ENCODE results near the gene MAFG.

Gene MAFG

DNA sequence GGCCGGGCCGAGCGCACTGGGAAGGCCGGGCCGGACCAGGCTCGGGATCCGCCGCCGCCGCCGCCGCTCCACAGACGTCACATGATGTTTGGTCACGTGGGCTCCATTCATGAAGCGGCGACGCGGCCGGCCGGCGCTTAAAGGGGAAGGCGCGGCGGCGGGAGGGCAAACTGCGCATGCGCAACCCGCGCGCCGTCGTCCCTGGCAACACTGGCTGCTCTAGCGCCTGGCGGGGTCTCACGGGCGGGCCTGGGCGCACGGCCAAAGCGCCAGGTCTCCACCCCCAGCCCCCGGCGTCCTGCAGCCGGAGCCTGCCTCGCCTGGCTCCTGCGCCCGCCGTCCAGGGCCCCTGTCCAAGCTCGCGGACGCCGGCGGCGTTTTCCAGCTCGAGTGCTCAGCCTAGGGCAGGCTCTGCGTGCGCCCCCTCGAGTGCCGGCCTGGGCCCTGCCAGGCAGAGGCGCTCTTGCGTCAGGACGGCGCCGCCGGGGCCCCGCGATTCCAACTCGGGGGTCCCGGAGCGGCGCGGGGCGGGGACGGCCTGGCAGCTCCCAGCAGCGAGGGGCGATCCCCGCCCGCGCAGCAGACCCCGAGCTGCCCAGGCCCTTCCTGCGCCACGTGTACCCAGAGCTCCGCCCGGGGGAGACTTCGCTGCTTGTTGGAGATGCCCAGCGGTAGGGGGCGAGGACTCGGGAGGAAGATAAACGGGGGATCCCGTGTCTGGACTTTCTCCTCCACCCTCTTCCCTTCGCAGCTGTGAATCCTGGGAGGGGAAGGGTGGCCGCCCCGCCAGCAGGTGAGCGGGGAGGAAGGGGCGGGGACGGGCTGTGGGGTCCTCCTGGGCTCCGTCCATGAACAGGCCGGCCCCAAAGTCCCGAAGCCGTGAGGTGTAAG, at the start of gene MAFG:
MAFG (minus strand) TSS at position 83 of the 891 bp plus-strand sequence. CDS start 4,550 bp downstream, outside the sequence.
- peak; percentile 89 for DNase-seq

DNA sequence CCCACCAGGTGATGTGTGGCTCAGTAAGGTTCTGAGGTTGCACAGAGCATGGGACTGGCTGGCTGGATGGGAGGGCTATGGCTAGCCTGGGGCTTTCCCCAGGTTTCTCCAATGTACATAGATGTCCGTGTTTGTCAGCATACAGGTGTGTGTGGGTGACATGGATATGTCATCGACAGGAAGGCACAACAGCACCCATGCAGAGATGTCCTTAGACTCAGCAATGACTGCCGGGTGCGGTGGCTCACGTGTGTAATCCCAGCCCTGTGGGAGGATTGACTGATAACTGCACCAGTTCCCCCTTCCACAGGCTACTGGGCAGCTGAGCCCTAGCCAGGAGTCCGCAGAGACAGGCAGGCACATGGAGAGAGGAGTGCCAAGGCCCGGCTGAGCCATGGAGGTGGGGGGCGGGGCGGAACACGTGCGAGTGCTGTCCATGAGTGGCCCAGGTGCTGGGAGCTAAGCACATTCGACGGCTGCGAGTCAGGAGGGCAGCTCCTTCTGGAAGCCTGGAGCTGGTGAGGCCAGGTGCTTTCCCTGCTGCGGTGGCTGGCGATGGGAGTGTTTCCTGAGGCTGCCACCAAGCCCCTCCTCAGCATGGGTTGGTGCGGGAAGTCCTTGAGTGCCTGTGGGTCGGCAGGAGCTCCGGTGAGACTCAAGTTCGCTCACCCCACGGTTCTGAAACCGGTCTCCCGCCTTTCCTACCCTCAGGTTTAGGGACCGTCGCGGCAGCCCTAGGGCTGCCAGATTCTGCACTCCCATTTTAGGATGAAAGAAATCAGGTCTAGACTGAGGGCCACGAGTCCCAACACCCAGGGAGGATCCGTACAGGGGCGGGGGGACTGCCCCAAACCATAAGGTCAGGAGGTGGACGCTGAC, 49.0 kb upstream of the MAFG start:
- no peak for DNase-seq

DNA sequence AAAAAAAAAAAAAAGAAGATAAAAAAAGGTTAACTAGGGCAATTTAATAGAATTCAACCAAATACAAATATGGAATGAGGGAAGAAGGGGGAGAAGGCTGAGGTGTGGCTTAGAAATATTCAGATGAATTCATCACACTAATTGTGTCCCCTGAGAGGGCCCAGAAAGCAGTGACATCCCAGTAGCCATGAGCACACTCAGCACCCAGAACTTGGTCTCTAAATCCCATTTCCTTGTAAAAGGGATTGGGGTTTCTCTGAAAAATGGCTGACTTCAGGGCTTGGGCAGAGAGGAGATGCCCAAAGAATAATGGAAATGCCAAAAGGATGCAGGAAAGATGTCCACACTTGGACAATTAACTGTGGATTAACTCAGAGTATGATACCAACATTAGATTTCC, 45.9 kb upstream of the MAFG start:
- no peak for DNase-seq

DNA sequence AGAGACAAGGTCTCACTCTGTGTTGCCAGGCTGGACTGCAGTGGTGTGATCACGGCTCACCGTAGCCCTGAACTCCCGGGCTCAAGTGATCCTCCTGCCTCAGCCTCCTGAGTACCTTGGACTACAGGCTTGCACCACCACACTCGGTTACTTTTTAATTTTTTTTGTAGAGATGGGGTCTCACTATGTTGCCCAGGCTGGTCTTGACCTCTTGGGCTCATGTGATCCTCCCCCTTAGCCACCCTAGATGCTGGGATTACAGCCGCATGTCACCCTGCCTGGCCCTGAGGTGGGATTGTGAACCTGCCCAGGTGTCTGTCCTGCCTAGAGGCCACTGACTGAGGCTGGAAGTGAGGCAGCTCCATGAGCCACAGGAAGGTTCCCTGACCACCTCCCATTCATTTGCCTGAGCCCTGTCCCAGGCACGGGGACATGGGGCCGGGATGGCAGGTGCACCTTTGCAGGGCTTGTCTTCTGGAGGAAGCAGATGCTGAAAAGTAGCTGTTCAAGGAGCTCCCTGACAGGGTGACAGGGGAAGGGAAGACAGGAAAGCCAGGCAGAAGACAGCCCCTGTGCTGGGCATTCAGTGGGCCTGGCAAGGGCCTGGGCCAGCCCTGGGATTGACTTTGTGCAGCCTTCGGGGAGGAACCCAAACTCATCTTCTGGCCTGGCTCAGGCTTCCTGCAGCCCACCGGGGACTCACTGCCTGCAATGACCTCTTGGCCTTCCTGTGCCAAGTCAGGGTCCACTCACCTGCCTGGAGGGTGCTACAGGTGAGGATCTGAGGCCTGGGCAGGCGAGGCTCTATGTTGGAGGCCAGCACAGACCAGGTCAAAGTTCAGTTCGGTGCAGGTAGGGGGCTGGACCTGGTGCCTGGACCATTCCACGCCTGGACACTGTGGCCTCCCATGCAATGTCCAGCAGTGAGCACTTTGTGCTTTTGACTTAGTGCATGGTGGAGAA, 41.6 kb upstream of the MAFG start:
- DNase-seq: no peak

DNA sequence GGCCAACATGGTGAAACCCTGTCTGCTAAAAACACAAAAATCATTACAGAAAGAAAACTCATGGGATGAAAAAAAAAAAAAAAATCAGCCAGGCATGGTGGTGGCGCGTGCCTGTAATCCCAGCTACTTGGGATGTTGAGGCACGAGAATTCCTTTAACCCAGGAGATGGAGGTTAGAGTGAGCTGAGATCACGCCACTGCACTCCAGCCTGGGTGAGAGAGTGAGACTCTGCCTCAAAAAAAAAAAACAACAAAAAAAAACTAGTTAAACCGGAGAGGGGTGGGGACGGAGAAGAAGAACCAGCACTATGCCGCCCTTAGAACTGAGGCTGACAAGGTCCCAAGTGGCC, 40.8 kb upstream of the MAFG start:
- no peak for DNase-seq

DNA sequence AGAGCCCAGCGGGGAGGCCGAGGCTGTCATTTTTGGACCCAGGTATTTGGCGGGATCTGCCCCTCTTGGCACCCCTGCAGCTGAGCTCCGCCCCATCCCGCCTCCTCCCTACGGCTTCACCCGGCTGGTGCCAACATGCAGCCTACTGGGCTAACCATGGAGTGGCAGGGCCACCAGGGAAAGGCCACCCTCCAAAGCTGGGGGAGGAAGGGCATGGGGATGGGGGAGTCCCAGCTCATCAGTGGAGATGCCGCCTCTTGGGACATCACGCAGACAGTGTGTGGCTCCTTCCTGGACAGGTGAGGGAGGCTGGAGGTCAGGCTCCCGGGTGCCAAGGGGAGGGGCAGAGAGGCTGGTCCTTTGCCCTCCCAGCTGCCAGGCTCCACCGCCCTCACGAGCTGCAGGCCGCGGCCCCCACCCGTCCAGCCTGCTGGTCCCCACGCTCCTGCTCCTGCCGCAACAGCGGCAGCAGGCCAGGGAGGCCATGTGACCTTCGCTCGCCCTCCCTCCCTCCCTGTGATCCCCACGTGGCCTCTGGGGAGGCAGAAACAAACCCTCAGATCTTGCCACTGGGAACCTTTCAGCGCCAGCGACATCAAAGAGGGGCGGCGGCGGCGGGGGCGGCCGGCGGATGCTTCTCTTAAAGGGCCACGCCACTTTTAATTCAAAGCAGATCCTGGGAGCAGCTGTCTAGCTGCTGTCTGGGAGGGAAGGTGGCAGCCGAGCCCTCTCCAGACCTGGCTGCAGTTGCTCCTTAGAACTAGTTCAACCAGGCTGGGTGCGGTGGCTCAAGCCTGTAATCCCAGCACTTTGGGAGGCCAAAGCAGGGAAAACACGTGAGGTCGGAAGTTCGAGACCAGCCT, 40.2 kb upstream of the MAFG start:
- peak; percentile 86 for DNase-seq

DNA sequence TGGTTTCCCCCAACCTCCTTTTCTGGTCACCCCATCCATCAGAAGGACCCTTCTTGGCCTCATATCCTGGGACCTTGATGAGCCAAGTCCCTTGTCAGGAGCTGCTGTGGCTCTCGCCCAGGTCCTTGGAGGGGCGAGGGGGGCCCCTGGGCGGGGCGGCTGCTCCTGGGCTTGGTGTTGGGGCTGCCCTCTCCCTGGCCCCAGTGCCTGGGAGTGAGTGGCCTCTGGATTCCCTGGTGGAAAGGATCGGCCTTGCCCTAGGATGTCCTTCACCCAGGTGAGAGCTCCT, 39.7 kb upstream of the MAFG start:
- no peak for DNase-seq

DNA sequence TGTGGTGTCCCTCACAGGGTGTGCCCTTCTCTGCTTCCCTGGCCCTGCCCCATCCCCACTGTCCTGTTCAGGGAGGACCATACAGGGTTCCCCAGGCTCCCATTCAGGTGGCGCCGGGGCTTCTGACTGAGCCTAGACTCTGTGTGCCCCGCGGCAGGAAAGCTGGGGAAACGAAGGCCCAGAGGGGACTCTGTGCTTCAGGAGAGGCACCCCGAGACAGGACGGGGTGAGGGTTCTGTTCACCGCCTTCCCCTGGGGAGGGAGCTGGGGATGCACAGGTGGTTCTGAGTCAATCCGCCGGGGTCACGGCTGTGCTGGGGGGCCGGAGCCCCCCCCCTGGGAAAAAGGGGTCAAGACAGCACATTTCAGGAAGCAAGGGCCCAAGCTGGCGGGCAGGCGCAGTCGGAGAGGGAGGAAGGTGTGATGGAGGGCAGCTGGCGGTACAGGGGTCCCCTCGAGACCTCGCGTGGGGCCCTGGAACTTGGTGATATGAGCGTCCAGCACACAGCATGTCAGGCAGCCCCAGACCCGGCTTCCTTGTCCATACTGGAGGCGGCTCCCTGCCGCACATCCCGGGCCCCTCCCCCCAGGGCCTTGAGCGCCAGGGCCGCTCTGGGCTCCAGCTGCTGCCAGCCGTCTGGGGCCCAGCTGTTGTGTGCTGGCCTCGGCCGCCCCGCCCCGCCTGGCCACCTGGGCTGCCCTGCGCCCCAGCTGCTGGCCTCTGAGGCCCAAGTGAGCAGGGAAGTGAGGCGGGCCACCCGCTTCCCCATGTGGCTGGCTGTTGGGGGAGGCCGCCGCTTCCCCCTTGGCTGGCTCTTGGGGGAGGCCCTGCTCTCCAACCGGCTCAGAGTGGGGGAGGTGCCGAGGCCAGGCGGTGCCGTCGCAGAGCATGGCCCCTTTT, 39.1 kb upstream of the MAFG start:
- DNase-seq: peak; percentile 86

DNA sequence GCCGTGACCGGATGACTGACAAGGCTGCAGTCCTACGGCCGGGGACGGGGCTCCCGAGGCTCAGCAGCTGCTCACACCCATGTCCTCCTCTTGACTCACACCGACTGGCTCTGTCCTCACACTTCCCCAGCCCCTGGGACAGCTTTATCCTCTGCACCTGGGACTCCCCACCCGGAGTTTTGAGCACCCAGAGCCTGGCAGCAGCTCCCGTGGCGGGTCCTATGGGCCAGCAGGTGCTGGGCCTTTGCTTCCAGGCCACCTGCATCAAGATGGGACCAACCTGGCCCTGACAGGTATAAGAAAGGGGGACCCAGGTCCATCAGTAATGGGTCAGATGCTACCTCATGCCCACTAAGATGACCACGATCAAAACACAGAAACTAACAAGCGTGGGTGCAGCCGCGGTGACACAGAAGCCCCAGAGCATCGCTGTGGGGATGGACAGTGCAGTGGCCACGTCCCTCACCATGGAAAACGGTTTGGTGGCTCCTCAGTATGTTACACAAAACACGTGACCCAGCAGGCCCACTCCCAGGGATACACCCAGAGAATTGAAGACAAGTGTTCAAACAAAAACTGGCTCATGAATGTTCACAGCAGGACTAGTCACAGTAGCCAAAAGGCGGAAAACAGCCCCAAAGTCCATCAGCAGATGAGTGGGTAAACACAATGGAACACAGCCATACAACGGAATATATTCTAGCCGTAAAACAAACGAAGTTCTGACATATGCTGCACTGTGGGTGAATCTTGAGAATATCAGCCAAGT, 36.7 kb upstream of the MAFG start:
- no peak for DNase-seq

DNA sequence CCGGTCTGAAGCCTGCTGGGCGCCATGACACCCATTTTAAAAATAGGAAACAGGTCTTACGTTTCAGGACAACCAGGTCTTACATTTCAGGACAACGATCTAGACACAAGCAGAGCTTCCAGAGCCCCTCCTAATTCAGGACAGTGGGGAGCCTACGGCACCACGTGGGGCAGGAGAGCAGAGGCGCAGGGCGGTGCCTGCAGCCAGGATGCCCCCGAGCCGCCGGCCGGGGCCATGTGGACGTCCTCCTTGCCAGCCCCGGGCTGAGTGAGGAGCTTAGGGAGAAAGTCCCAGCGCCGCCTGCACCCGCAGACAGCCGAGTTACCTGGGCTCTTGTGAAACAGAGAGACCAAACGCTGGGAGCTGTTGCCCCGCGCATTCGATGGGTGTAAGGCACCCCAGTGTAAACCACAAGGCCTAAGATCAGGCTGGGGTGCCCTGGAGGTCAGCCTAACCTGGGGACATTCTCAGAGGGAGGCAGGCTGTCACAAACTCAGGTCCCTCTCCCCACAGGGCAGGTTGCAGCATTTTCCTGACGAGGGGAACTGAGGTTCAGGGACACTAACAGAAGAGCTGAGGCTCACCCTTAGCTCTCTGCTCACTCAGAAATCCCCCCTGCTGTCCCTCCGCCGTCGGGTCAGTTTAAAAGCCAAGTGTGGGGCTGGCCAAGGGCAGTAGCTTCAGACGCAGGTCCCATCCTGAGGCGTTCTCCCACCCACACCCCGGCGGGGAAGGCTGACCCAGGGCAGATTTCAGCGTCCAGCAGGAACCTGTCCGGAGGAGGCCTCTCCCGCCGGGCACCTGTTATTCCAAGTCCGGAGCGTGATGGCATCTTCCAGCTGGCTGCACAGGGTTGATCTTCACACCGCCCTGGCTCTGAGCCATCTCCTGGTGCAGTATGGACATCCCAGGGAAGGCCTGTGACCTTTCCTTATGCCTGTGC, 35.2 kb upstream of the MAFG start:
- no peak for DNase-seq

DNA sequence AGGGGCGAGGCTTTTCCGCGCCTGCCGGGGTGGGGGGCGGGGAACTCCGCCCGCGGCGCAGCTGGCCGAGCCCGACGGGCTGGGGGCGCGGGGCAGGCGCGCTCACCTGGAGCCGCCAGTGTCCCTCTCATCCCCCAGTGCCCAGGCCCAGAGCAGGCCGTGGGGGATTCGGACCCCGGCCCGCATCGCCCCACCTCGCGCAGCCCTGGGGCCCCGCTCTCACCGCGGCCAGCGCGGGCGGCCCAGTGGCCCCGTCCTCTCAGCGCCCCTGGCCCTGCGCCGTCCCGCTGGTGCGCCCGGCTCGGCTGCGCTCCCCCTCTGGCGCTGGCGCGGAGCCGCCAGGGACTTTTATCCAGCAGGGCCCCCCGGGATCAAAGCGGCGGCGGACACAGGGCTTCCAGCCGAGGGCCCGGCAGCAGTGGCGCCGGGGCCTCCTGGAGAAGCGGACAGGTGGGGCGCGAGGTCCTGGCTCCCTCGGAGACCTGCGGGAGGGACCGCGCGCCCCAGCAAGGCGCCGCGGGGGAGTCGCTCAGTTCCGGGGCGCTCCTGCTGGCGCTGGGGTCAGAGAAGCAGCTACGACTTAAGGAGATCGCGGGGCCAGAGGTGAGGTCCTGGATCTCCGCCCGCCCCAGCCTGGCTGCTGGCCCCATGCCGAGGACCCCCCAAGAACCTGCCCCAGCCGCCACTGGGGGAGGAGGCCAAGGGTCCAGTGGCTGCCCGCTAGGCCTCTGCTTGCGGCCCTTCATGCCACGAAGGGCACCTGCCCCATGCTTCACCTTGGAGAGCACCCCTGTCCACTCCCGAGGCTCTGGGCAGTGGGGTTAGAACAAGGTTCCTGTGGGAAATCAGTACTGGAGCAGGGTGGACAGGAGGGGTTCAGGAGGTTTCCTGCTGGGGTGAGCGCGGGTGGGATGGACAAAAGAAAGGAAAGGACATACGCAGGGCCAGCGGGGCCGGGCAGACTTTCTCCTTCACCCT, 34.3 kb upstream of the MAFG start:
- DNase-seq: no peak

DNA sequence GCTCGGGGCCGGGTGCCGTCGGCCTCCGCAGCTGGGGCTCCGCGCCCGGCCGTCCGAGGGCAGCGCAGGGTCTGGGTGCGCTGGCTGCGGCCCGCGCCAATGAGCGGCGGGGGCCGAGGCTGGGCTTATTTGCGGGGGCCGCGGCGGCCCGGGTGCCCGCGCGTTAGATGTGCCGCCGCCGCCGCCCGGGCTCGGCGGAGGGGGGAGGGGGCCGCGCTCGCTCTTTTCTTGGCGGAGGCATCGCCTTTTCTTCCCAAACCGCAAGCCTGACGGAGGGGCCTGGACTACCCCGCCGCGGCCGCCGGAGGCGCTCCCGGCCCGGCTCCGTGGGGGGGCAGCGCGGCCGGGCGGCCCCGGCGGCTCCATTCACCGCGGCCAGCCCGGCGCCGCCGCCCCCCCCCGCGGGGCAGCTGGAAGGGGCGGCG, 33.6 kb upstream of the MAFG start, which contains the start of gene NOTUM:
NOTUM (minus strand) TSS at position 101 of the 425 bp plus-strand sequence. CDS start 278 bp downstream, outside the sequence.
- peak; percentile 31 for DNase-seq

DNA sequence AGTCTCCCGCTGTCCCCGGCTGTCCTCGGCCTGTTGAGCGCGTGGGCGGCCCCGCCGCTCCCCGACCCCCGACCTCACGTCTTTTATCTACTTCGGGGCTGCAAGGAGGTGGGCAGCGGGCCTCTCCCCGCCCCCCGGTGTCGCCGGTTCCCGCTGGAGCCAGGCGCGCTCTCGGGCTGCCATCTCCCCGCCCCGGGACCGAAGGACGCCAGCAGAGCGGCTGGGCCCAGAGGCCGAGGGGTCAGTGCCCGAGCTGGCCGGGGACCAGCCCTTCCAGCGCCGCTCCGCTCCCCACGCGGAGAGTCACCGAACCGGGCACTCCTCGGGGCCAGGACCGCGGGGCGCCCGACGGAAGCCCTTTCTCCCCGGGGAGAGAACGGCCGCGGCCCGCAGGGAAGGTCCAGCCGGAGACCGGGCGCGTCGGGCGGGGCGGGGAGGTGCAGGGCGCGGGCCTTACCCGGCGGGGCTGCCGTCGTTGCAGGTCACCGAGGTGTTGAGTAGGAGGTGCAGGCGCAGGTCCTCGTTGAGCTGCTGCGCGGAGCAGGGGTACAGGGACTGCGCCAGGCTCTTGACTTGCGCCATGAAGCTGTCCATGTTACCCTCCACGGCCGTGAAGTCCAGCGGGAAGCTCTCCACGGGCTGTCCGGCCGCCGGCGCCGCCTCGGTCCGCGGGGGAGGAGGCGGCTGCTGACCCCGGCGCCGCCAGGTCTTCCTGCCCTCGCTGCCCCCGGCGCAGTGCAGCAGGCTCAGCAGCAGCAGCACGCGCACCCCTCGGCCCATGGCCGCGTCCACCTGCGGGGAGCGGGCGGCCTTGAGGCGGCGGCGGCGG, 32.8 kb upstream of the MAFG start:
- no peak for DNase-seq

DNA sequence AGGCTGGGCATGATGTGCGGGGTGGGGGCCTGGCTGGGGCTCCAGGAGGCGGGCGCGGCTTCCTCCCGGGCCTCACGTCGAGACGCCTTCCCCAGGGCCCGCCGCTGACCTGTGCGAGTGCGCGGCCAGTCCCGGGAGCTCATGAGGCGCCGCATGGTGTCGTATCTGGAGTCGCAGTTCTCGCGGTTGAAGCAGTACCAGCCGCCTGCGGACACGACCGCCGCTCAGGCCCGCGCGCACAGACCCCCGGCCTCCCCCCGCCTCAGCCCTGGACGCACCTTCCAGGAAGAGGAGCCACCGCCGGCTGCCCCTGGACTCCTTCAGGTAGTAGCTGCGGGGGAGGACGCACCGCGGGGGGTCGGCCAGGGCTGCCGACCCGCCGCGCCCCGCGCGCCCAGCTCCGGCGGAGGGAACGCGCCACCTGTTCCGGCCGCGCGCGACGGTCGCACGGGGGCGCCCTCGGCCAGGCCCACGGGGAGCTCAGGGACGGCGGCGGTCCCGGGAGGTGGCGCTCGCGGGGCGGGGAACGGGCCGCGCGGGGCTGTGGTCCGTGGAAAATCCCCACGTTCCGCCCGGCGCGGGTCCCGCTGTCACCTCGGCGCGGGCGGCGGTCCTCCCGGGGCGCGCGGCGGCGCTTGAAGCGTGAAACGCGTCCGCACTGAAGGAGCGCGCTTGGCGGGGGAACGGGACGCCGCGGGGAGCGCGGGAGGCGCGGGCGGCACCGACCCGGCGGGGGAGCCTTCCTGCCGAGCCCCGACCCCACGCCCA, 32.0 kb upstream of the MAFG start:
- peak; percentile 38 for DNase-seq

DNA sequence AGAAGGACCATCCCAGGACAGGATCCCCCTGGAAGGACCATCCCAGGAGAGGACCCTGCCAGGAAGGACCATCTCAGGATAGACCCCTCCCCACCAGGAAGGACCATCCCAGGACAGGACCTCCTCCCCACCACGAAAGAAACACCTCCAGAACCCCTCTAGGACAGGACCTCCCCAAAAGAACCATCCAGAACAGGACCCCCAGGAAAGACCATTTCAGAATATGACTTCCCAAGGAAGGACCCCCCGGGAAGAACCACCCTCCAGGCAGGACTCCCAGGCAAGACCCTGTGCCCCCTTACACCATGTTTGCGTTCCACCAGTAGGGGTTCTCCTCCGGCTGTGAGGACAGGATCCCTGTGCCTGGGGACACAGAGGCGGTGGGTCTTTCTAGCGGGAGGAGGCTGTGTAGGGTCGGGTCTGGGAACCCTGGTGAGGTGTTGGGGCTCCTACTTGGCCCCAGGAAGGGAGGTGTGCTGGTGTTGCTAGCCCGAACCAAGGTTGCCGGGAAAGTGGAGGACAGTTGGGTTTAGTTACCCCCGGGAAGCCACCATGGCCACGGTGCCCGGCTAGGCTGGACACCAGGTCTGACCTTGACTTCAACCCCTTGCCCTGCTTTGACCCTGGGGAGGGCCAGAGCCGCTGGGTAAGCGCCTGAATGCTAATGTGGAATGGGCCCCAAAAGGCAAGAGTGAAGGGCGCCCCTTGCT, 31.3 kb upstream of the MAFG start:
- DNase-seq: no peak
